Stimulated activated CD4-positive, alpha-beta T cell treated with anti-CD3 and anti-CD28 coated beads, Interleukin-1b, Interleukin-23, amount 100 ng/mL, for 4 hours (primary cell): Measurements from ENCODE around the gene CNTN1.

Experiments used
- DNase-seq, 2 donors: peaks; one replicate each; pipeline ENCODE4 v3.0.0-alpha.2; 2020; ENCODE audit warnings: low read depth in 2 of 2

Gene CNTN1

GRCh38 chr12:40691913-40692764 is at the start of gene CNTN1:
TSS of gene CNTN1 (plus strand) at chr12:40692439.
- no peak for DNase-seq

DNA sequence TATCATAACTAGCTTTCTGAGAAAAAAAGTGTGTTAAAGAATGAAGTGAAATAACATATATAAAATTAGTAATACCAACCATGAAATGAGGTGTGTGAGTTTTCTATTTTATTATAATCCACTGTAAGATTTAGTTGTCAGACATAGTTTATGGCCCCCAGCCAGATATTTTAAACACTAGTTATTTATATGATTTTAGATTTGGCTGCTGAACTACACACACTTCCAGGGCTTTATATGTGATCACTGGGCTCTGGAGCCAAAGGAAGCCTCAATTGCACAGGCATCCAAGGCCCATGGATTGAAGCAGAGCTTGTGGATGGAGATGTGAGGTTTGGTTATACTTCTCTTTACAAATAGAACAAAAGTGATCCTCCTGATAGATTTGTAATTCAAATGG is 48.7 kb upstream of the CNTN1 start:
- DNase-seq = no peak

DNA sequence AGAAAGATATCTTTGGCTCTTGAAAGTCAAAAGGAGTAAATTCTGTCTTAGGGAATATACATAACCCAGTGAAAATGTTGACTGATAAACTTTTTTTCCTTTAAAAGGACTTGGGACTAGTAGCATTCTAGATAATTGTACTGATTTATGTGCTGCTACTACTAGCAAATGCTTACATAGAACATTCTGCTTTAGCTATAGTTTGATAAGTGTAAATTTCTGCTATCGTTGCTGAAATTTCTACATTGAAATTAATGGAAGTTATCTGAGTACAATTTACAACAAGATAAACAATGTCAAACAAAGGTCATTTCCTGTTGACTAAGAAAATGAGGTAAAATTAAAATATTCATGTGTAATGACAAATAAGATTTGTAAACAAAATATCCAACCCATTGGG is 48.3 kb upstream of the CNTN1 start:
- no peak for DNase-seq

DNA sequence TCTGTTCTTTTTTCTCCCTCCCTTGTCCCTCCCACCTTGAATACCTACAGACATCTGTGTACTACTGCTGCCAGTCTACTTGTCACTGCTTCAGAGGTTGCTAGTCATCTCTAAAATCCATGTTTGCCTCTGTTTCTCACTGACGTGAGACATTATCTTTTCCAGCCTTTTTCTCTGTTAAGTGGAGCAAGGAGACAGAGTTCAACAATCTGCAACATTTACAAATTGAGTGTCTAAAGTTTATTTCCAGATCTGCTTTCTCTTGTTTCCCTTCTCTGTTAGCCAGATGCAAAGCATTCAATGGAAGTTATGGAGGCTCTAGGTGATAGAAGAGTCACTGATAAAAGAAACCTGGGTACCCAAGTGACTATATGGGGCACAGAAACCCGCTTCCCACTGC is 47.5 kb upstream of the CNTN1 start:
- DNase-seq = no peak

DNA sequence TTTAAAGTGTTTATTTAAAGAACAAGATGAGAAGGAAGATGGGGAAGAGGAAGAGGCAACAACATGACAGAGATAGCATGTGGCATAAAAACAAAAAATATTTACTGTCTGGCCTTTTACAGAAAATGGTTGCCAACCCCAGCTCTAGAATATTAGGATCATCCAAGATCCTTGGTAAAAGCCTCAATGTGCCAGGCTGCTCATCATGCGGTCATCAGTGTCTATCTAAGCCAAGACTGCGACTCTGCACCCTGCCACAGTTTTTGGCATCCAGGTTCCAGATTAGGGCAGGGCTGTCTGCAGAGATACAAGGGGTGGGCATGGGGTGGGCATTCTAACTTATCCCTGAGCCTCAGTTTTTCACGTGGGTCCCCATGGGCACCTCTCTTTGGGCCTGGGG is 46.9 kb upstream of the CNTN1 start:
- DNase-seq = no peak

- no peak for DNase-seq
Observed at GRCh38 chr12:40646456-40646855, 45.8 kb upstream of the CNTN1 start.

- no peak for DNase-seq
Observed at GRCh38 chr12:40646911-40647310, 45.3 kb upstream of the CNTN1 start.

DNA sequence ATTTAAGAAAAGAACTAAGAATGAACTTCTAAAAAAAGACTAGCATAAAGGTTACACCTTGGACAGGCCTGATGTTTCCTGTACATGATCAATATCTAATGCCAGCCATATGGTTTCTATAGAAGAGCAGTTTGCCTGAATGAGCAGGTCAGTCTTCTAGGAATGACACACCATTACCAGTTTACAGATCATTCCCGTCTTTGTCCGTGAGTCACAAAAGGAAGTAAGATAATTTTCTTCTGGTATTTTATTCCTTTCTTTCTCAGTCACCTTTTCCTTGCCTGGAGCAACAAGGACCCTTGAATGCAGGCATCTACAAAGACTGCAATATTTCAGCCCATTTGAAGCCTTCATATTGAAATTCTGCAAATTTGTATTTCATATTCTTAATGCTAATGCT is 44.6 kb upstream of the CNTN1 start:
- no peak for DNase-seq

DNA sequence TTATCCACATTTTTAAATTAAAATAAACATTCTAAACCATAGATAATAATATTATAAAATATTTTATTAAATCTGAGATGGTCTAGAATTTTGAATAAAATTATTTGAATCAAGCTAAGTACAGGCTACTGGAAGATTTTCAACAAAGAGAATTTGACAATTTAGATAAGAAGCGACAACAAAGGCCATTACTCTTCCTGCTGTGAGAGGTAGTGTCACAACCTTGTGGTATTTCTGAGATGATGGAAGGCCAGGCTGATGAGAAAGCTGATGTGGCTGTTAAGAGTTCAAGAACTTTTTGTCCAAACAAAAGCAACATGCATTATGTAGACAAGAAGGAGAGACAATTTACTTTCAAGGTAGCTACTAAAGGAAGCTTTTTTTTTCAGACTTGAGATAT is 43.7 kb upstream of the CNTN1 start:
- no peak for DNase-seq

DNA sequence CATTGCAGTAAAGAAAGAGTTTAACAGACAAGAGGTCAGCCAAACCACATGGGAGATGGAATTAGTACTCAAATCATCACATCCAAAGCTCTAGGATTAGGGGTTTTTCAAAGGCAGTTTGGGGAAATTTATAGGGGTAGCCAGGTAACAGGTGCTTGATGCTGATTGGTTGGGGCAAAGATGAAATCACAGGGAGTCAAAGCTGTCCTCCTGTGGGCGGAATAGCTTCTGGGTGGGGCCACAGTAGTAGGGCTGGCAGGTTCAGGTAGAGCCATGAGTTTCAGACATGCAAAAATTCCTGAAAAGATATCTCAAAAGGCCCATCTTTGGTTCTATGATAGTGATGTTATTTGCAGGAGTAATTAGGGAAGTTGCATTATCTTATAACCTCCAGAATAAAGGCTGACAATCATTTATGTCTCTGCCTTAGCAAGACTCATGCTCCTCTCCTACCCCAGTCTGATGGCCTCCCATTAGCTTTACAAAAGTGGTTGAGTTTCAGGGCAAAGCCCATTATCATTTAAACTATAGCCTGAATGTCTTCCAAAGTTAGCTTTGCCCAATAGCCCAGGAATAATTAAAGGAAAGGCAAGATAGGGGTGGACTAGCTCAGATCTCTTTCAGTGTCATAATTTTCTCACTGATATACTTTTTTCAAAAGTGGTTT is 42.1 kb upstream of the CNTN1 start:
- DNase-seq = no peak

DNA sequence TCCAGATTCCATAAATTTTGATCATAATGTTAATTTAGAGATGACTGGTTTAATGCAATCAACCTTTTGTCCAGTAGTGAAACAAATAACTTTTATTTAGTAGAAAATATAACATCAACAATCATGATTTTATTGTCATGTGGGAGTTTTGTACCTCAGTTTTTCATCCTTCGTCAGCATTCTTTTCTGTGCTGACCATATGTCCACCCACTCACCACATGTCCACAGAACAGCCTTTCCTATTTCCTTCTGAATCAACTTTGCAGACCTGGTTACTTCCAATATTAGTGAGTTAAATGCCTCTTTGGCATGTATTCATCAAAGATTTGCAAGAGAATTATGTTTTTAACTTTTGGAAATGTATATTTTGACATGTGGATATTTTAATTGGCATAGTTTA is 36.8 kb upstream of the CNTN1 start:
- no peak for DNase-seq

DNA sequence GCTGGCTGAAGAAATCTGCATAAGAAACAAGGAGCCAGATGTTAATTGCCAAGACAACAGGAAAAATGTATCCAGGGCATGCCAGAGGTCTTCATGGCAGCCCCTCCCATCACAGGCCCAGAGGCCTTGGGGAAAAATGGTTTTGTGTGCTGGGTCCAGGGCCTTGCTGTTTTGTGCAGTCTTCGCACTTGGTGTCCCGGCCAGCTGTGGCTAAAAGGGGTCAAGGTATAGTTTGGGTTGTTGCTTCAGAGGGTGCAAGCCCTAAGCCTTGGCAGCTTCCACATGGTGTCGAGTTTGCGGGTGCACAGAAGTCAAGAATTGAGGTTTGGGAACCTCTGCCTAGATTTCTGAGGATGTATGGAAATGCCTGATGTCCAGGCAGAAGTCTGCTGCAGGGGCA is 29.9 kb upstream of the CNTN1 start:
- no peak for DNase-seq

- DNase-seq = no peak
Observed at GRCh38 chr12:40663781-40664180, 28.5 kb upstream of the CNTN1 start.

DNA sequence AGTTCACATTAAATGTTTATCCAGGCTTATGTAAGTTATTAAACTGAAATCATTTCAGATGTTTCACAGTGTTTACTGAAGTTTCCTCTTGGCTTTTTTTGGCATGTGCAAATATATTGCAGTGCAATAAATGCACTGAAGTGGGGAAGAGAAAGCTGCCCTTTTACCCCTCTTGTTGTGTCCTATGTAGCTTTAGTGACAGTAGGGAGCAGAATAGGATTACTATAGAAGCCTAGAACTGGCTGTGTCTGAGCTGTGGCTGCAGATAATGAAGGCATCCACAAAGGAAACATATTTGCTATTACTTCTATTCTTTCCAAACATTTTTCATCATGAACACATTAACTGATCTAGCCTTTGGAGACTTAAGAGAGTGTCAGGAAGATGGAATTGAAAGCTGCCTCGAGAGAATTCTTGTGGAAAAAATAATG is 24.1 kb upstream of the CNTN1 start:
- DNase-seq = no peak

DNA sequence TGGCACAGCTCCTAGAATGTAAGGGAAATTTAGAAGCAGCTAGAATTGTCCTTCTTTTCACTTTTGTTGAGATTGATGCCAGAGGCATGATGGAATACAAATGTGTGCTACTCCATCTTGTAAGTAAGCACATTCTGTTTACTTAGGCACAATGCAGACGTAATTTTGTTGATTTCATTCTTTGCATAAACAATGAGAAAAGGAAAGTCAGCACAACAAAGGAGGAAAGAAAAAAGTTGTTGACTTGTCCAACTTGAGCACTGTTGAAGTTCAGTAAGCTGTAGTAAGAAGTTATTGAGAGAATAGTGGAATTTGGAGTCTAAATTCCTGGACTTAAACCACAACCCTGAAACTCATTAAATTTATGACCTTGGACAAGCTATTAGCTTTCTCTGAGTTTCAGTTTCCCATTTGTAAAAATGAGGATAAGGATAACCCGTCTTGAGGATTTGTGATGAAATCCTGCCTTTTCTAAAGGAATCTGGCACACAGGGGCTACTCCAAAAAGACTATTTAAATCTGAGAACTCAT is 19.4 kb upstream of the CNTN1 start:
- no peak for DNase-seq

GRCh38 chr12:40681148-40681547 is 11.1 kb upstream of the CNTN1 start:
- DNase-seq = no peak

GRCh38 chr12:40684986-40685385 is 7.3 kb upstream of the CNTN1 start:
- no peak for DNase-seq

DNA sequence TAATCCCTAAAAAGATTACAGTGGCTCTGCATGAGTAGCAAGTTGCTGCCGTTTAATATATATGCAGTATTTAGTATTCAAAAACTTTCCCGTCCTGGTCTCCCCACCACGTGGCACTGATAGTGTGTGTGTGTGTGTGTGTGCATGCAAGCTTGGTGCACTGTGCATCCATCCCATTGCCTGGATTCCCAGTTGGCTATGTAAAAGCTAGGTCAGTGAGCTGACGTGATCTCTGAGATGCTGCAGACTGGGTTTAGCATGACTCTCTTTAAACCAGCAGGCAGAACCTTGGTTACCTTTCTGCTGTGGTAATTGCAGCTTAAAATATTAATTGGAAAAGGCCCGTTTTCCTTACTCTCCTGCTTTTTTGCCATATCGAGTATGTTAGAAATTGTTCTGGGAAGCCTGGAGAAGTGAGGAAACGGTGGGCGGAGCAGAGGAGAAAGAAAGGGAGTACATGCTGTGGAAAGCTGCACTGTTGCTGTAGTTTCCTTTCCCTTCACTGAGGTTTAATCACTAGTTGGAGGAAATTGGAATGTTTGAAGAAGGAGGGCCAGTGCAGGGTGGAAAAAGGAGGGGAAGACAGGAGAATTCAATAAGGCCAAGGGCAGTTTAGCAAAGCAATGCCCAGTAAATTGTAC is 4.0 kb upstream of the CNTN1 start:
- no peak for DNase-seq

DNA sequence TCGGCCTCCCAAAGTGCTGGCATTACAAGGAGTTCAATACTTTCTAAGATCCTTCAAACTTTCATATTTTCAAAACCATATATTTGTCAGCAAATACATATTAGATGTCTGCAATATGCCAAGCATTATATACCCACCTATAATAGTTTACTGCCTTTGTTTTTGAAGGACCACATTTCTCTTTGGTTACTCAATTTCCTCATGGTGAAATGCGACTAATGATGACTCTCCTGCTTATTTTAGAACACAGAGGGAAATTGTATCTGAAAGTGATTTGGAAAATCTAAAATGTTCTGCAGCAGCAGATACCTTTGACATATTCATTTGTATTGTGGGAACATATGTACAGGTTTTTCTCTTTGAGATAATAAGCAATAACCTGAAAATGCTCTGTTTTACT is 2.7 kb upstream of the CNTN1 start:
- no peak for DNase-seq

DNA sequence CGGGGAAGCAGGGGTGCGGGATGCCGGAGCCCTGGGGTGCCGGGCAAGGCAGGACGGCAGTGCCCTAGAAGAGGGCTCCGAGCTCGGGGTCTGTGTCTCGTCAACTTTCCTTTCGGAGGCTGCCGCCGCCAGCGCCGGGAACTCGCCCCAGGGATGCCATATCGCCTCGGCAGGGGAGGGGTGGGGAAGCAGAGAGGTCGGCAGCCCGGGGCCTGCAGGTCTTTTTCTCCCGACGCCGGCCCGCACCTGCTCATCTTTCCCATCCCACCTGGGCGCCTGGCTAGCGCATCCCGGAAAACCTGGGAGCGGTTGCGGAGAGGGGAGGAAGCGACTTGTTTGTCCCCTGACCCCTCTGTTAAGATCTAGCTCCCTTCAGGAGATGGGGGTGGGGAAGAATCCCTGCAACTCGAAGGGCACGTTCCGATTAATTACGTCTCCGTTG is 547 bp downstream of the CNTN1 start:
- no peak for DNase-seq

DNA sequence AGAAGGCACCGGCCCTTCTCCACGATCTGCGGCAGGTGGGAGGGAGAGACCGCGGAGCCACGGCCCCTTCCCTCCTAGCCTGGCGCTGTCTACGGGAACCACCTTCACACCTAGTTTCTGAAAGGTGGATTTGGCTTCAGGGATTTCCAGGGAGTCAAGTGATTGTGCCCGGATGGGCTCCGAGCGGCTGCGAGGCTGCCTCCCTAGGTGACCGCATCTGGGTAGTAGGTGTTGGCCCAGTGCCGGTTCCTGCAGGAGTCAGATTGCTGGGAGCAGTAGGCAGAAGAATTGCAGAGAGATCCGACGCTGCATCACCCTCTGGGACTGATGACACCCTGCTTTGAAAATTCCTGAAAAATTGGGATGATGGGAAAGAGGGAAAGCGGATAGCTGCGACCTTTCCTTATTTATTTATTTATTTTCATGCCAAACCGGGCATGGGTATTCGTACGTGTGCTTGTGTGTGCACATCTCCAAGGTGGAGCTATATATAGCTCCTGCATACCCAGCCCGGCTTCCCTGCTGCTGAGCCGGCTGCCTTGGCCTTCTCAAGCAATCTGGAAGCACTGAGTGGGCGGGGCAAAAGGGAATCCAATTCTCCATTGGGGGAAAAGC is 1.1 kb downstream of the CNTN1 start:
- DNase-seq = no peak

- DNase-seq = no peak
Observed at GRCh38 chr12:40697566-40698259, 5.5 kb downstream of the CNTN1 start.
